Fibroblast of lung (primary cell): ENCODE results near the gene NUP85.

ENCODE experiments used
- EZH2 ChIP-seq: IDR thresholded peaks from 2 replicates; pipeline ENCODE4 v1.5.1; 2012; ENCODE audit warnings: low read length, control low read depth, mild to moderate bottlenecking; ENCODE audit errors: missing control alignments
- TF ChIP-seq, protein P1 (sequence below), 2 donors: IDR thresholded peaks in 1 of 2; conservative IDR thresholded peaks in 1 of 2; 1 replicate in 1 of 2; 2 replicates in 1 of 2; pipeline ENCODE4 v1.5.1; 2011 to 2012; ENCODE audit warnings: low read length in 2 of 2, control low read depth in 1 of 2, inconsistent platforms in 1 of 2, low read depth in 1 of 2, mild to moderate bottlenecking in 1 of 2

DNA sequence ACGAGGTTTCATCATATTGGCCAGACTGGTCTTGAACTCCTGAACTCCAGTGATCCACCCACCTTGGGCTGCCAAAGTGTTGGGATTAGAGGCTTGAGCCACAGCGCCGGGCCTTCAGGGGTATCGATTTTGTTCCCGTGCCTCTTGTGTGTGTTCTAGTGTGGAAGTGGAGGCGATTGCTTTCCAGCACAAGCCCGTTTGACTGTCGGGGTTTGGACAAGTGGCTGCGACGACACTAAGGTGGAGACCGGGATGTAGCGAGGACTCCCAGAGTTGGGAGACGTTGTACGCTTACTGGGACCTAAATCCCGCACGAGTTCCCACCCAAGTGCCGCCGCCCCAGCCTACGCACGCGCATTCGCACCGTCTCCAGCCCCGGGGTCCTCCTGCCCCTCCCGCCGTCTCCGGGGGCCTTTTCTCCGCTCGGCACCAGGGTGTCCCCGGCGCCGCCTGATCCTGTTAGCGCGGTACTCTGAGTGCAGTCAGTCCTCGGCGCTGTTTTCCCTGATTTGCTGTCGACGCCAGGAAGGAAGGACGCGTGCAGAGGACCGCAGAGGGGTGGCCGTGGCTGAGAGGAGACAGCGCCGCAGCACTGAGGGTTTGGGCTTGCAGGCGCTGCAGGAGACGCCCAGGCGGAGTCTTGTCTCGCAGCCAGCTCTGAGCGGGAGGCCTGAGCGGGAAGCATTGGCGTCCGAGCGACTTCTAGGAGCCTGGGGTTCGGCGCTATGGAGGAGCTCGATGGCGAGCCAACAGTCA, at the start of gene NUP85:
- TF ChIP-seq, protein P1, sequence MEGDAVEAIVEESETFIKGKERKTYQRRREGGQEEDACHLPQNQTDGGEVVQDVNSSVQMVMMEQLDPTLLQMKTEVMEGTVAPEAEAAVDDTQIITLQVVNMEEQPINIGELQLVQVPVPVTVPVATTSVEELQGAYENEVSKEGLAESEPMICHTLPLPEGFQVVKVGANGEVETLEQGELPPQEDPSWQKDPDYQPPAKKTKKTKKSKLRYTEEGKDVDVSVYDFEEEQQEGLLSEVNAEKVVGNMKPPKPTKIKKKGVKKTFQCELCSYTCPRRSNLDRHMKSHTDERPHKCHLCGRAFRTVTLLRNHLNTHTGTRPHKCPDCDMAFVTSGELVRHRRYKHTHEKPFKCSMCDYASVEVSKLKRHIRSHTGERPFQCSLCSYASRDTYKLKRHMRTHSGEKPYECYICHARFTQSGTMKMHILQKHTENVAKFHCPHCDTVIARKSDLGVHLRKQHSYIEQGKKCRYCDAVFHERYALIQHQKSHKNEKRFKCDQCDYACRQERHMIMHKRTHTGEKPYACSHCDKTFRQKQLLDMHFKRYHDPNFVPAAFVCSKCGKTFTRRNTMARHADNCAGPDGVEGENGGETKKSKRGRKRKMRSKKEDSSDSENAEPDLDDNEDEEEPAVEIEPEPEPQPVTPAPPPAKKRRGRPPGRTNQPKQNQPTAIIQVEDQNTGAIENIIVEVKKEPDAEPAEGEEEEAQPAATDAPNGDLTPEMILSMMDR (conservative IDR thresholded peaks at IDR 0.05 in 1 of 2, IDR thresholded peaks at IDR 0.05 in 1 of 2; ENCODE audit: low read depth in 1 of 2, low read length in 2 of 2), result no peak
- TF ChIP-seq EZH2, result no peak
